Stimulated activated CD4-positive, alpha-beta T cell treated with anti-CD3 and anti-CD28 coated beads, Interleukin-12 subunit alpha, Interleukin-12 subunit beta, amount 100 ng/mL, for 48 hours (primary cell): ENCODE data around the gene FMNL2.

ENCODE experiments used
- DNase-seq, 3 donors: peaks; one replicate each; pipeline ENCODE4 v3.0.0-alpha.2; 2020; ENCODE audit warnings: low read depth in 2 of 3, low spot score in 1 of 3

The FMNL2 gene

GRCh38 chr2:152602750-152603149 lies 267.8 kb downstream of the FMNL2 start:
- DNase-seq, result no peak

- no peak for DNase-seq
Observed at GRCh38 chr2:152603166-152603565, 268.2 kb downstream of the FMNL2 start.

- no peak for DNase-seq
Observed at GRCh38 chr2:152606081-152606480, 271.1 kb downstream of the FMNL2 start.

GRCh38 chr2:152606941-152607340 lies 272.0 kb downstream of the FMNL2 start:
- no peak for DNase-seq

GRCh38 chr2:152607793-152608300 lies 272.9 kb downstream of the FMNL2 start:
- DNase-seq, result no peak

- DNase-seq, result no peak
Observed at GRCh38 chr2:152609154-152609553, 274.2 kb downstream of the FMNL2 start.

GRCh38 chr2:152609699-152610098 lies 274.7 kb downstream of the FMNL2 start:
- DNase-seq, result no peak

- DNase-seq, result no peak
Observed at GRCh38 chr2:152611458-152612231, 276.7 kb downstream of the FMNL2 start.

- DNase-seq, result no peak
Observed at GRCh38 chr2:152613235-152613634, 278.3 kb downstream of the FMNL2 start.

GRCh38 chr2:152615177-152615576 lies 280.2 kb downstream of the FMNL2 start:
- DNase-seq, result no peak

GRCh38 chr2:152617456-152618192 lies 282.6 kb downstream of the FMNL2 start:
- DNase-seq, result no peak

- DNase-seq, result no peak
Observed at GRCh38 chr2:152618193-152618564, 283.2 kb downstream of the FMNL2 start.

GRCh38 chr2:152620208-152620607 lies 285.2 kb downstream of the FMNL2 start:
- DNase-seq, result no peak

GRCh38 chr2:152620985-152621384 lies 286.0 kb downstream of the FMNL2 start:
- DNase-seq, result no peak

GRCh38 chr2:152622219-152622618 lies 287.2 kb downstream of the FMNL2 start:
- no peak for DNase-seq

GRCh38 chr2:152623076-152623740 lies 288.2 kb downstream of the FMNL2 start:
- DNase-seq, result no peak

- DNase-seq, result no peak
Observed at GRCh38 chr2:152623775-152624174, 288.8 kb downstream of the FMNL2 start.

- no peak for DNase-seq
Observed at GRCh38 chr2:152624805-152625204, 289.8 kb downstream of the FMNL2 start.

GRCh38 chr2:152626911-152627339 lies 292.0 kb downstream of the FMNL2 start:
- DNase-seq, result no peak

- DNase-seq, result no peak
Observed at GRCh38 chr2:152627351-152627957, 292.5 kb downstream of the FMNL2 start.

GRCh38 chr2:152629202-152629601 lies 294.2 kb downstream of the FMNL2 start:
- DNase-seq, result no peak
